ENCODE results near the gene GAB3. TPM values are rescaled to one million over a fixed set of nuclear protein-coding genes. Genes with fewer than 3 reads are reported as not detected.
A peak's percentile ranks its signal among the peaks of the same experiment; 100 is the strongest.

GAB3 gene
- total and polyA plus RNA-seq, 9 of the 15 experiments (the other 6 are each of a cell fraction or from before 2014, with no cell fraction given) = 16.1 to 31.4 (median 20.2) TPM

- TF ChIP-seq LCOR (CRISPR knock-in tag; IDR thresholded peaks at IDR 0.05) = no peak; the same call in 1 of the 2 replicates
- peak; percentile 10; the same call in 1 of the 2 replicates for TF ChIP-seq REST (IDR thresholded peaks at IDR 0.05; ENCODE audit: borderline replicate concordance)
- no peak for TF ChIP-seq REST (CRISPR knock-in tag; IDR thresholded peaks at IDR 0.05; ENCODE audit: low read depth)
- no peak for TF ChIP-seq KAT2B (IDR thresholded peaks at IDR 0.05; ENCODE audit: low read depth, low read length)
- TF ChIP-seq HDAC2 (IDR thresholded peaks at IDR 0.05) = no peak
- TF ChIP-seq RBFOX2 (IDR thresholded peaks at IDR 0.05; ENCODE audit: low read depth, low read length) = no peak
- TF ChIP-seq, protein P1, sequence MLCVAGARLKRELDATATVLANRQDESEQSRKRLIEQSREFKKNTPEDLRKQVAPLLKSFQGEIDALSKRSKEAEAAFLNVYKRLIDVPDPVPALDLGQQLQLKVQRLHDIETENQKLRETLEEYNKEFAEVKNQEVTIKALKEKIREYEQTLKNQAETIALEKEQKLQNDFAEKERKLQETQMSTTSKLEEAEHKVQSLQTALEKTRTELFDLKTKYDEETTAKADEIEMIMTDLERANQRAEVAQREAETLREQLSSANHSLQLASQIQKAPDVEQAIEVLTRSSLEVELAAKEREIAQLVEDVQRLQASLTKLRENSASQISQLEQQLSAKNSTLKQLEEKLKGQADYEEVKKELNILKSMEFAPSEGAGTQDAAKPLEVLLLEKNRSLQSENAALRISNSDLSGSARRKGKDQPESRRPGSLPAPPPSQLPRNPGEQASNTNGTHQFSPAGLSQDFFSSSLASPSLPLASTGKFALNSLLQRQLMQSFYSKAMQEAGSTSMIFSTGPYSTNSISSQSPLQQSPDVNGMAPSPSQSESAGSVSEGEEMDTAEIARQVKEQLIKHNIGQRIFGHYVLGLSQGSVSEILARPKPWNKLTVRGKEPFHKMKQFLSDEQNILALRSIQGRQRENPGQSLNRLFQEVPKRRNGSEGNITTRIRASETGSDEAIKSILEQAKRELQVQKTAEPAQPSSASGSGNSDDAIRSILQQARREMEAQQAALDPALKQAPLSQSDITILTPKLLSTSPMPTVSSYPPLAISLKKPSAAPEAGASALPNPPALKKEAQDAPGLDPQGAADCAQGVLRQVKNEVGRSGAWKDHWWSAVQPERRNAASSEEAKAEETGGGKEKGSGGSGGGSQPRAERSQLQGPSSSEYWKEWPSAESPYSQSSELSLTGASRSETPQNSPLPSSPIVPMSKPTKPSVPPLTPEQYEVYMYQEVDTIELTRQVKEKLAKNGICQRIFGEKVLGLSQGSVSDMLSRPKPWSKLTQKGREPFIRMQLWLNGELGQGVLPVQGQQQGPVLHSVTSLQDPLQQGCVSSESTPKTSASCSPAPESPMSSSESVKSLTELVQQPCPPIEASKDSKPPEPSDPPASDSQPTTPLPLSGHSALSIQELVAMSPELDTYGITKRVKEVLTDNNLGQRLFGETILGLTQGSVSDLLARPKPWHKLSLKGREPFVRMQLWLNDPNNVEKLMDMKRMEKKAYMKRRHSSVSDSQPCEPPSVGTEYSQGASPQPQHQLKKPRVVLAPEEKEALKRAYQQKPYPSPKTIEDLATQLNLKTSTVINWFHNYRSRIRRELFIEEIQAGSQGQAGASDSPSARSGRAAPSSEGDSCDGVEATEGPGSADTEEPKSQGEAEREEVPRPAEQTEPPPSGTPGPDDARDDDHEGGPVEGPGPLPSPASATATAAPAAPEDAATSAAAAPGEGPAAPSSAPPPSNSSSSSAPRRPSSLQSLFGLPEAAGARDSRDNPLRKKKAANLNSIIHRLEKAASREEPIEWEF (CRISPR knock-in tag; IDR thresholded peaks at IDR 0.05) = no peak
- no peak for TF ChIP-seq SIN3B (IDR thresholded peaks at IDR 0.05; ENCODE audit: low read depth)
- TF ChIP-seq GMEB1 (CRISPR knock-in tag; IDR thresholded peaks at IDR 0.05) = no peak
- TF ChIP-seq ZNF668 (CRISPR knock-in tag; IDR thresholded peaks at IDR 0.05) = no peak
Observed at GRCh38 chrX:154784149-154784995, 33.5 kb upstream of the GAB3 start (continued).

All from K562 (cell line).